Medulla oblongata (tissue), 1 donor: ENCODE data around the gene TFF3.
"Not testable (repeated sequence)": the region's sequence is repeated elsewhere in the genome, so short reads cannot be mapped to it uniquely, and the experiment has no call there.

Experiments used
- DNase-seq: peaks from one replicate; pipeline ENCODE4 v3.0.0-alpha.2; 2015; ENCODE audit errors: extremely low spot score

The TFF3 gene

GRCh38 chr21:42304556-42305454 is 10.4 kb downstream of the TFF3 start:
- DNase-seq, result no peak

DNA sequence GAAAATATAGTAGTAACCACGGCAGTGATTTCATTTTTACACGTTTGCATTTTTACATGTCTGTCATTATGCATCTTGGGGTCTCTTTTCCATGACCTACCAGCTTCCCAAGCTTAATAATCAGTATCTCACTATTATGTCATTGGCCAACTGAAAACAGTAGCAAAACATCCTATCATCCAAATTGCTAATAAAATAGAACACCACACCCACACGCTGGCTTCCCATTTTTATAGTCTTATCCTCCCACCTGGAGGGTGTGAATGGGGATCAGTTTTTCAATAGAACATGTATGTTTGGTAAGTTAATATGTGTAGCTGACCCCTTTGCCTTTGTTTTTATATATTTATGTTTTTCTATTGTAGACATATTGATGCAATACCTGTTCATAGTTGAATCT is 11.8 kb downstream of the TFF3 start:
- DNase-seq, result no peak

GRCh38 chr21:42302794-42303193 is 12.4 kb downstream of the TFF3 start:
- DNase-seq, result no peak

GRCh38 chr21:42302076-42302650 is 13.0 kb downstream of the TFF3 start:
- DNase-seq, result no peak

- DNase-seq, result no peak
Observed at GRCh38 chr21:42301371-42302075, 13.7 kb downstream of the TFF3 start.

- DNase-seq, result no peak
Observed at GRCh38 chr21:42300956-42301355, 14.3 kb downstream of the TFF3 start.

DNA sequence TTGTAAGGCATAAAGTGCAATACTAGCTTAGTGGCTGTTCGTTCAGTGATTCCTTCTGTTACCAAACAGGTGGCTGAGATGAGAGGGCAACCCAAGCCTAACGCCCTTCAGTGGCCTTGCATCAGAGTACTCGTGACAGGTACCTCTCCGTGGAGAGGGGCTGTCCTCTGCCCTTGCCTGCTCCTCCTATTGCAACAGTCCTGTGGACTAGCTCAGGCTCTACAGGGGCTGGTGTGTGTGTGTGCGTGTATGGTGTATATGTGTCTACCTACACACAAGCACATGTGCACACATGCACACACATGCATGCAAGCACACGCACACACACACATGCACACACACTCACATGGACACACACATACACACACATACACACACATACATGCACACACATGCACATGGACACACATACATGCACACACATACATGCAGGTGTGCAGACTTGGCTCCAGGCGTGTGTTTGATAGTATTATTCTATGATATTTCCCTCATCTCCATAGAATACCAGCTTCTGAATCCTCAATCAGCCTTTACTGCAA is 15.1 kb downstream of the TFF3 start:
- no peak for DNase-seq

DNA sequence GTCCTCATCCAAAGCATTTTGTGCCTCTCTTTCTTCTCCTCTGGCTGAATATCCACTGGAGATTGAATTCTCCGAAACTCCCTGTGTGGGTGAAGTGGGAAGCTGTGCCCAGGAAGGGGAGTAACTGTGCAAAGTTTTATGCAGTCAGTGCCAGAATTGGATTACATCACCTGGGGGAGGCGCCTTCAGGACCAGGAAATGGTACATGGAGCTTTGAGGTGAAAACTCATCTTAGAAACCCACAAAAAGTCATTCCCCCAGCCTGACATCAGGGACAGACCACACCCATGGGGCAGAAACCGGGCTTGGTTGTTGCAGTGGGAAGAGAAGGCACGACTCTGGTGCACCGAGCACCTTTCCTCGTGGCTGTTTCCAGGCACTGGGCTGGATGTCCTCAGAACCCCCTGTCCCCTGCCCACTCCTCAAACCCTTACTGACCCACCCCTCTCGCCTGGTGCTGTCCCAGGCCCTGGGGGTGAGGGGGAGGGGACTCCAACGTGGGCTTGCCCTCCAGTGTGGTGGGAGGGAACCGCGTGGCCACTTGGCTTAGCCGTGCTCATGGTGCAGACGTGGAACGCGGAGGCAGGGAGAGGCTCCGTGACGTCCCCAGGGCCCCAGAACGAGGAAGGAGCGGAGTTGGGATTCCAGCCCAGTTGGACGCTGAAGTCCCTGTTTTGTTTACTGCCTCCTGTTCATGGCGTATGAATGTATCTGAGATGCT is 15.7 kb downstream of the TFF3 start:
- no peak for DNase-seq

DNA sequence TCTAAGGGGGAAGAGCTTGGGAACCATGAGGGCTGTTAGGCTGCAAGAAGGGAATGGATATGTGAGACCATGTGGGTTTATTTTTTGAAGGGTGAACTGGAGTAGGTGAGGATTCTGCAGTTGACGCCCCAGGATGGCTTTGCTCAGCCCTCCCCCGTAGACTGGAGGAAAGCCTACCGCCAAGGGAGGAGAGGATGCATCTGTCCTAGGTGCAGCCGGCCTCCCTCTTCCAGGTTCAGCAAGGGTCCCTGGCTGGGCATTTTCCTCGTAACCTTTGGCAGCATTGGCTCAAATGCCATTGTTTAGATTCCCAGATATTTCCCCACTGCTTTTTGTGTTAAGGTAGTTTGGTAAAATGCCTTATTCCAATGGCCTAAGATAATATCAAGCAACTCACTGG is 16.6 kb downstream of the TFF3 start:
- DNase-seq, result no peak

DNA sequence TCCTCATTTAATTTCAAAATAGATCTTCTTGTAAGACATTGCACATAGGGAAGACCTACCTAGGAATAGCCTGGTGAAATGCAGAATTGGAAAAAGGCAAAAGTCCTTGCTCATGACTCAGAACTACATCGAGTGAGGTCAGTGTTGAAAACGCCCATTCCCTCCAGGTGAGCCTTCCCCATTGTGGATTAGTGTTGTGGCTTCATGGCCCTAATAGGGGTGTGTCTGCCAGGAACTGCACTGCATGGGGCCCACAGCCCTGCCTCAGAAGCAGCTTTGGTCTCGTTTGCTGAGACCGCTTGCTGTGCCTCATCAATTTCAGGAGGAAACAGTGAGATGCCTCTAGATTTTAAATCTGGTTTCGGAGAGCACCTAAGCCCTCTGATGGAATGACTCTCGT is 17.0 kb downstream of the TFF3 start:
- DNase-seq, result no peak

- DNase-seq, result no peak
Observed at GRCh38 chr21:42297377-42297776, 17.8 kb downstream of the TFF3 start.

GRCh38 chr21:42296501-42296900 is 18.7 kb downstream of the TFF3 start:
- no peak for DNase-seq

GRCh38 chr21:42295845-42296244 is 19.4 kb downstream of the TFF3 start:
- DNase-seq, result no peak

GRCh38 chr21:42294273-42294880 is 20.8 kb downstream of the TFF3 start:
- no peak for DNase-seq

DNA sequence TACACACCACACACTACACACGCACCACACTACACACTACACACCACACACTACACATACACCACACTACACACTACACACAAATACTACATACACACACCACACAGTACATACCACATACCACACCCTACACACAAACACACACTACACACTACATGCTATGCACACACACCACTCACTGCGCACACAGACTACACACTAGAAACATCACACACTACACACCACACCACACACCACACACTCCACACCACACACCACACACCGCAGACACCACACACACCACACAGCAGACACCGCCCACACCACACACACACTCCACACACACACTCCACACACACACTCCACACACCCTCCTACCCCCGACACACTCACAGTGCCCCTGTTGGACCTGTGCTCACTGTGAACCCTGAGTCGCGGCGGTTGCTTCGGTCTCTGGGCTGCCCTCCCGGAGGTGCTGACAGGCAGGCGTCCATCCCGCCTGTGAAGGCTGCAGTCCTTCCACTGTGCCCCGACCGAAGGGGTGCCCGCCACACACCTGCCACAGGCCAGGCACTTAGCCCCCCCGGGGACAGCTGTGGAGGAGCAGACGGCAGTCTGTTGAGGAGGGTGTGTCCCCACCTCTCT is 21.4 kb downstream of the TFF3 start:
- no peak for DNase-seq

- not testable (repeated sequence) for DNase-seq
Observed at GRCh38 chr21:42292563-42293142, 22.6 kb downstream of the TFF3 start.

DNA sequence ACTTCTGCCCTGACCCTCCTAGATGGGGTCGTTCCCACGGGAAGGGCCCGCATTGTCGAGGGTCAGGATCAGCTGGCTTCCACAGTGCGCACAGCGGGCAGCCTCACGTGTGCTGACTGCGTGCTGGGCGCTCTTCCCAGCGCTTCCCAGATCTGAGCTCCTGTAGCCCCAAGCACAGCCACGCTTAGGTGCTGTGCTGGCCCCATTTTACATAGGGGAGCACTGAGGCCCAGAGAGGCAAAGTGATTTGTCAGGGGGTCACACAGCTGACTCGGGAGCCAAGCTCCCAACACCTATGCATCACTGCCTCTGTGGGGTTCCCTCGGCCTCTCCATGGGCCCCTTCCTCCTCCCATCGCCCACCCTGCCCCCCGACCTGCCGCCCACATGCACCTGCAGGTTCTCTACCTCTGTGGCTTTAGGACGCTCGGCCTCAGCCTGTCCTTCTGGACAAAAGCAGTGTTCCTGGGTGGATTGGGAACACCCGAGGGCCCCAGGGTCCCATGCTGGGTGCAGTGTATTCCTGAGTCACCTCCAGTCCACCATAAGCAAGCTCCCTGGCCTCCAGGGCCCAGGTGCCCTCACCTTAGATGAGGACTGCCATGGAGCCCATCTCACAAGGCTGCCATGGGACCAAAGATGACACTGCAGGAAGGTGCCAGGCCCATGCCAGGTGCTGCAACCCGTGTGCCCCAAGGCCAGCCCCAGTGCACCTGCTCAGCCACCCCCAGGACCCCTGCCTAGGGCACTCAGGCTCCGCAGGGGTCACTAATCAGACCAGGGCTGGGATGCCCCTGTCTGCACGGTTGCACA is 23.3 kb downstream of the TFF3 start:
- DNase-seq, result no peak

GRCh38 chr21:42291003-42291750 is 24.0 kb downstream of the TFF3 start:
- DNase-seq, result no peak

DNA sequence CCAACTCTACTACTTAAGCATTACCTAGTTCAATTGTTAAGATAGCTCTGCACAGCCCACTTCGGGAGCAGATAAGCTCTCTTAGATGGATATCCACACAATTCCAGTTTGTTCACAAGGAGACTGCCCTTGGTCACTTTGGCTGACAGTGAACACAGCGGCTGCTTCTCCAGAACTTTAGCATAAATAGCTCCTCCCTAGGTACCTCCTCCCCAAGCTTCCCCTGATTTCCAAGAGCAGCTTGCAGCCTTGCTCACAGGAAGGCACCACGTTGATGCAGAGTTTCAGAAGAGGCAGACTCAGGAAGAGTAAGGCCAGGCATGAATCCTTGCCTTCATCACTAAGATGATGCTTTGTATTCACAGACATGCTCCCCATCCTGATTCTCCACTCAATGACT is 24.7 kb downstream of the TFF3 start:
- DNase-seq, result no peak
